Gastrocnemius medialis (tissue), 4 donors: Measurements from ENCODE around the gene JUP.

ENCODE experiments used
- POLR2A ChIP-seq, 2 donors: fragments of 450-650 bp; IDR thresholded peaks; one replicate each; pipeline ENCODE4 v1.6.1; 2017; ENCODE audit warnings: antibody characterized with exemption in 2 of 2, mild to moderate bottlenecking in 2 of 2, moderate library complexity in 2 of 2
- TF ChIP-seq, protein P1 (sequence below), 5 experiments: fragments of 450-650 bp in 3 of 5; fragments of 200-600 bp in 2 of 5; sonication (generic) in 2 of 5; IDR thresholded peaks in 4 of 5; conservative IDR thresholded peaks in 1 of 5; 1 replicate in 4 of 5; 2 replicates in 1 of 5; pipeline ENCODE4 v1.5.1; 2016 to 2019; ENCODE audit warnings: antibody characterized with exemption in 5 of 5, mild to moderate bottlenecking in 3 of 5, moderate library complexity in 3 of 5

DNA sequence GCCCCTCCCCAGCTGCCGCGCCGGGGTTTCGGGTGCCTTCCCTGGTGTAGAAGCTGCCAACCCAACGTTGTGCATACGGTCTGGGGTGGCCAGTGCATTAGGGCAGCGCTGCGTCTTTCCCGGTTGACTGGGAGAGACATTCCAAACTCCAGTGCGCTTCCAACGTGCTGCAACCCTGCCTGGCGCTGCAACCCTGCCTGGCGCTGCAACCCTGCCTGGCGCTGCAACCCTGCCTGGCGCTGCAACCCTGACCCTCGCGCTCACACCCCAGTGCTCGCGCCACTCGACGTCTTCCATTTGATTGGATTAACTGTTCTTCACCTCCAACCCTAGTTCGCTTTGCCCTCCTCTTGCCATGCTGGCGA, 51.6 kb downstream of the JUP start:
- TF ChIP-seq, protein P1, sequence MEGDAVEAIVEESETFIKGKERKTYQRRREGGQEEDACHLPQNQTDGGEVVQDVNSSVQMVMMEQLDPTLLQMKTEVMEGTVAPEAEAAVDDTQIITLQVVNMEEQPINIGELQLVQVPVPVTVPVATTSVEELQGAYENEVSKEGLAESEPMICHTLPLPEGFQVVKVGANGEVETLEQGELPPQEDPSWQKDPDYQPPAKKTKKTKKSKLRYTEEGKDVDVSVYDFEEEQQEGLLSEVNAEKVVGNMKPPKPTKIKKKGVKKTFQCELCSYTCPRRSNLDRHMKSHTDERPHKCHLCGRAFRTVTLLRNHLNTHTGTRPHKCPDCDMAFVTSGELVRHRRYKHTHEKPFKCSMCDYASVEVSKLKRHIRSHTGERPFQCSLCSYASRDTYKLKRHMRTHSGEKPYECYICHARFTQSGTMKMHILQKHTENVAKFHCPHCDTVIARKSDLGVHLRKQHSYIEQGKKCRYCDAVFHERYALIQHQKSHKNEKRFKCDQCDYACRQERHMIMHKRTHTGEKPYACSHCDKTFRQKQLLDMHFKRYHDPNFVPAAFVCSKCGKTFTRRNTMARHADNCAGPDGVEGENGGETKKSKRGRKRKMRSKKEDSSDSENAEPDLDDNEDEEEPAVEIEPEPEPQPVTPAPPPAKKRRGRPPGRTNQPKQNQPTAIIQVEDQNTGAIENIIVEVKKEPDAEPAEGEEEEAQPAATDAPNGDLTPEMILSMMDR (IDR thresholded peaks at IDR 0.05 in 4 of 5, conservative IDR thresholded peaks at IDR 0.05 in 1 of 5): no peak
- TF ChIP-seq POLR2A (IDR thresholded peaks at IDR 0.05): no peak
